ENCODE data around the gene UBE2A.

Gene UBE2A

GRCh38 chrX:119607018-119607389 lies 32.6 kb downstream of the UBE2A start:
- DNase-seq (ENCODE audit: low spot score): no peak

- no peak for DNase-seq (ENCODE audit: low spot score)
Observed at GRCh38 chrX:119614776-119615175, 40.4 kb downstream of the UBE2A start.

GRCh38 chrX:119617517-119618164 lies 43.3 kb downstream of the UBE2A start:
- no peak for DNase-seq (ENCODE audit: low spot score)

GRCh38 chrX:119618439-119618838 lies 44.1 kb downstream of the UBE2A start:
- DNase-seq (ENCODE audit: low spot score): no peak

- DNase-seq (ENCODE audit: low spot score): no peak
Observed at GRCh38 chrX:119622356-119623232, 48.2 kb downstream of the UBE2A start.

GRCh38 chrX:119624417-119624816 lies 50.1 kb downstream of the UBE2A start:
- no peak for DNase-seq (ENCODE audit: low spot score)

- no peak for DNase-seq (ENCODE audit: low spot score)
Observed at GRCh38 chrX:119624951-119625668, 50.7 kb downstream of the UBE2A start.

GRCh38 chrX:119625843-119626242 lies 51.5 kb downstream of the UBE2A start:
- no peak for DNase-seq (ENCODE audit: low spot score)

Data from AG08396 (cell line).